ENCODE data around the gene MET. TPM values are rescaled to one million over a fixed set of nuclear protein-coding genes. Genes with fewer than 3 reads are reported as not detected.

Gene MET
- total and polyA plus RNA-seq, 2 donors from 2014 or later: 13.4 to 225 TPM

DNA sequence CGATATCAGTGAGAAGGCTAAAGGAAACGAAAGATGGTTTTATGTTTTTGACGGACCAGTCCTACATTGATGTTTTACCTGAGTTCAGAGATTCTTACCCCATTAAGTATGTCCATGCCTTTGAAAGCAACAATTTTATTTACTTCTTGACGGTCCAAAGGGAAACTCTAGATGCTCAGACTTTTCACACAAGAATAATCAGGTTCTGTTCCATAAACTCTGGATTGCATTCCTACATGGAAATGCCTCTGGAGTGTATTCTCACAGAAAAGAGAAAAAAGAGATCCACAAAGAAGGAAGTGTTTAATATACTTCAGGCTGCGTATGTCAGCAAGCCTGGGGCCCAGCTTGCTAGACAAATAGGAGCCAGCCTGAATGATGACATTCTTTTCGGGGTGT lies 27.7 kb downstream of the MET start:
- Histone ChIP-seq H3K9me3 (ENCODE audit: control insufficient read depth in 2 of 3, insufficient read depth in 1 of 3, low read length in 3 of 3) (no peaks in the 10 kb centered on the region), H3K27ac (ENCODE audit: low read depth in 2 of 2, low read length in 2 of 2) (no peak overlapping the region), H3K9ac (ENCODE audit: low read length in 3 of 3) (no peak overlapping the region), H3K27me3 (ENCODE audit: control insufficient read depth, insufficient read depth, low read length) (no peaks in the 10 kb centered on the region), H3K4me3 (ENCODE audit: low read length in 3 of 3) (no peak overlapping the region), H3K4me1 (ENCODE audit: control insufficient read depth in 2 of 3, insufficient read depth in 2 of 3, low read depth in 1 of 3, low read length in 3 of 3) (peaks cover 0 to 6% (median 0%) of the 10 kb centered on the region in 3 donors), H3K36me3 (ENCODE audit: control insufficient read depth in 2 of 3, insufficient read depth in 3 of 3, low read length in 3 of 3) (peaks cover 0 to 2% (median 0%) of the 10 kb centered on the region in 3 donors)
- intact Hi-C loops (cut with DNase I): no loop called here
- FAIRE-seq: no peak
- DNase-seq: peak in 3 of 5 donors; percentile 13 to 81 (median 71)
- TF ChIP-seq, protein P1, sequence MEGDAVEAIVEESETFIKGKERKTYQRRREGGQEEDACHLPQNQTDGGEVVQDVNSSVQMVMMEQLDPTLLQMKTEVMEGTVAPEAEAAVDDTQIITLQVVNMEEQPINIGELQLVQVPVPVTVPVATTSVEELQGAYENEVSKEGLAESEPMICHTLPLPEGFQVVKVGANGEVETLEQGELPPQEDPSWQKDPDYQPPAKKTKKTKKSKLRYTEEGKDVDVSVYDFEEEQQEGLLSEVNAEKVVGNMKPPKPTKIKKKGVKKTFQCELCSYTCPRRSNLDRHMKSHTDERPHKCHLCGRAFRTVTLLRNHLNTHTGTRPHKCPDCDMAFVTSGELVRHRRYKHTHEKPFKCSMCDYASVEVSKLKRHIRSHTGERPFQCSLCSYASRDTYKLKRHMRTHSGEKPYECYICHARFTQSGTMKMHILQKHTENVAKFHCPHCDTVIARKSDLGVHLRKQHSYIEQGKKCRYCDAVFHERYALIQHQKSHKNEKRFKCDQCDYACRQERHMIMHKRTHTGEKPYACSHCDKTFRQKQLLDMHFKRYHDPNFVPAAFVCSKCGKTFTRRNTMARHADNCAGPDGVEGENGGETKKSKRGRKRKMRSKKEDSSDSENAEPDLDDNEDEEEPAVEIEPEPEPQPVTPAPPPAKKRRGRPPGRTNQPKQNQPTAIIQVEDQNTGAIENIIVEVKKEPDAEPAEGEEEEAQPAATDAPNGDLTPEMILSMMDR (IDR thresholded peaks at IDR 0.05; ENCODE audit: borderline replicate concordance, extremely low read depth, insufficient read depth): no peak

DNA sequence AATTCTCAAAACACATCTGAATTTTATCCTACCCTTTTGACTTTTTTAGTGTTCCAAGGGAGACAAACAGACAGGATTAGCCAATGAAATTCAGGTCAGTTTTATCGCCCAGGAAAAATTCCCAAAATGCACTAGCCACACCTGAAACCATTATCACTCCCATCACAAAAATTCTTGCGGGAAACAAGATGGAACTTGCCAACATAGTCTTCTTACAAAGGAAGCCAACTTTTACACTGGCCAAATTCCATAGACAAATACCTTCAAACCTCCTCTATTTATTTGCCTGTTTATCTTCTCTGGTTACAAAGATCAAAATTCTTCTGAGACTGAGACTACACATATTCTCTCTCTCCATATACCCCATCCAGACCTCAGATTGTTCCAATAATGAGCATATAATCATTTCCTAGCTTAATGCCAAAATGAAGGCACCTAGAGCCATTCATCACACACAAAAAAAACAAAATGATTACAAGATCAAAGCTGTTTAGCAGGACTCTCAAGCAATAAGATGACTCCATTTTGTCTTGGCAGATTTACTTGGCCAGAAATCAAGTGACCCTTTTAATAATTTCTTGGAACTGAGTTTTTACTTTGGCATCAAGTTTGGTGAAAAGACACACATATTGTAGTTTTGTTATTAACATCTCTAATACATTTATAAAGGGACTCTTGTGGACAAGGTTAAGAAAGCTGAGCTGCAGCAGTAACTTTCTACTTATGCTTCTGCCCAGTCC lies 30.2 kb downstream of the MET start:
- peaks cover 0 to 2% (median 0%) of the 10 kb centered on the region in 3 donors for H3K36me3 ChIP-seq (ENCODE audit: control insufficient read depth in 2 of 3, insufficient read depth in 3 of 3, low read length in 3 of 3)
- H3K9ac ChIP-seq (ENCODE audit: low read length in 3 of 3): no peak overlapping the region
- intact Hi-C loops (cut with DNase I): no loop called here
- no peak for FAIRE-seq
- H3K27me3 ChIP-seq (ENCODE audit: control insufficient read depth, insufficient read depth, low read length): no peaks in the 10 kb centered on the region
- TF ChIP-seq, protein P1 (IDR thresholded peaks at IDR 0.05; ENCODE audit: borderline replicate concordance, extremely low read depth, insufficient read depth): no peak
- no peak overlapping the region for H3K4me3 ChIP-seq (ENCODE audit: low read length in 3 of 3)
- no peaks in the 10 kb centered on the region for H3K9me3 ChIP-seq (ENCODE audit: control insufficient read depth in 2 of 3, insufficient read depth in 1 of 3, low read length in 3 of 3)
- DNase-seq: no peak
- no peak overlapping the region for H3K27ac ChIP-seq (ENCODE audit: low read depth in 2 of 2, low read length in 2 of 2)
- peaks cover 0 to 6% (median 0%) of the 10 kb centered on the region in 3 donors for H3K4me1 ChIP-seq (ENCODE audit: control insufficient read depth in 2 of 3, insufficient read depth in 2 of 3, low read depth in 1 of 3, low read length in 3 of 3)

DNA sequence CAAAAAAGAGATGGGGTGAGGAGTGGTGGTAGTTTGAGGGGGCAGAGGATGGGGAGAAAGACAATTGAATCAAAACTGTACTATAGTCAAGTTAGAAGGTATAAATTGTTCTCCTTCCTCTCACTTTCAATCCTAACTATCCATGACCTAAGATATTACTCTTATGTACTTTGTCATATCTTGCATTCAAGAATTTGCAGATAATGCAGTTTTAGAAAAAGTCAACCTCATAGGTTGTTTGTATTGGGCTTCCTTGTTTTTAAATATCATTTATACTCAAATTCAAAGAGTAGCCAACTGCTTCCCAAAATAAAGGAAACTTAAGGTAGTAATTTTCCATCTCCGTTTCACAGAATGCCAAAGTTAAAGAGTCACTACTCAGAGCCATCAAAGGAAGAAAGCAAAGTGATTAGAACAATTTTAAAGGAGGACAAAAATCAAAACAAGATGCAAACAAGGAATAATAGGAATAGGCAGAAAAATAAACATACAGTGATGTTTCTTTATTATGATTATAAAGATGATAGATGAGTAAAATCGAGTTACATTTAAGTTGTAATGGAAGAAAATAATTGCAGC lies 32.7 kb downstream of the MET start:
- no peaks in the 10 kb centered on the region for H3K27me3 ChIP-seq (ENCODE audit: control insufficient read depth, insufficient read depth, low read length)
- intact Hi-C loops (cut with DNase I): no loop called here
- TF ChIP-seq, protein P1 (IDR thresholded peaks at IDR 0.05; ENCODE audit: borderline replicate concordance, extremely low read depth, insufficient read depth): no peak
- DNase-seq (no peak), FAIRE-seq (no peak)
- no peak overlapping the region for H3K27ac ChIP-seq (ENCODE audit: low read depth in 2 of 2, low read length in 2 of 2)
- H3K9me3 ChIP-seq (ENCODE audit: control insufficient read depth in 2 of 3, insufficient read depth in 1 of 3, low read length in 3 of 3): no peaks in the 10 kb centered on the region
- H3K4me3 ChIP-seq (ENCODE audit: low read length in 3 of 3): no peak overlapping the region
- H3K4me1 ChIP-seq (ENCODE audit: control insufficient read depth in 2 of 3, insufficient read depth in 2 of 3, low read depth in 1 of 3, low read length in 3 of 3): no peaks in the 10 kb centered on the region
- no peak overlapping the region for H3K9ac ChIP-seq (ENCODE audit: low read length in 3 of 3)
- no peaks in the 10 kb centered on the region for H3K36me3 ChIP-seq (ENCODE audit: control insufficient read depth in 2 of 3, insufficient read depth in 3 of 3, low read length in 3 of 3)
